ENCODE results near the gene NELFB. TPM values are rescaled to one million over a fixed set of nuclear protein-coding genes. Genes with fewer than 3 reads are reported as not detected.
A peak's percentile ranks its signal among the peaks of the same experiment; 100 is the strongest.

NELFB gene
- total and polyA plus RNA-seq, 4 donors: 30.4 to 56.2 (median 44.2) TPM

- Histone ChIP-seq H3K9me3 (ENCODE audit: control insufficient read depth in 4 of 4, insufficient read depth in 3 of 4, low read length in 3 of 4) (peaks cover 0 to 6% (median 0%) of the 10 kb centered on the region in 4 donors), H3K27me3 (ENCODE audit: control insufficient read depth in 3 of 3, insufficient read depth in 3 of 3, low read length in 2 of 3) (peaks cover 0 to 32% (median 5%) of the 10 kb centered on the region in 3 donors), H3K27ac (ENCODE audit: low read depth in 1 of 2, low read length in 1 of 2) (peak overlapping the region; percentile 73 to 88), H3K4me3 (peak overlapping the region; percentile 55), H3K36me3 (ENCODE audit: control insufficient read depth in 4 of 4, insufficient read depth in 4 of 4, low read length in 4 of 4) (no peaks in the 10 kb centered on the region), H3K9ac (ENCODE audit: insufficient read depth in 1 of 2, low read length in 2 of 2) (no peak overlapping the region), H3K4me1 (ENCODE audit: control insufficient read depth in 5 of 5, insufficient read depth in 5 of 5, low read length in 5 of 5) (peaks cover 0 to 38% (median 14%) of the 10 kb centered on the region in 5 donors)
- ATAC-seq (ENCODE audit: insufficient read depth, low FRiP score) (no peak), DNase-seq (peak; percentile 60 to 74 (median 64))
- WGBS, 2 donors: 43 to 54% methylated on average over 24 of the region's 24 CpGs
- TF ChIP-seq CTCF (IDR thresholded peaks at IDR 0.05; ENCODE audit: control extremely low read depth, extremely low read depth): no peak
These were observed 41.8 kb downstream of the NELFB start for GRCh38 chr9:137296670-137297664.

- no peak overlapping the region for H3K9ac ChIP-seq (ENCODE audit: insufficient read depth in 1 of 2, low read length in 2 of 2)
These were observed 42.8 kb downstream of the NELFB start for GRCh38 chr9:137297966-137298365.

GRCh38 chr9:137298401-137299202, 43.5 kb downstream of the NELFB start:
- Histone ChIP-seq H3K9ac (ENCODE audit: insufficient read depth in 1 of 2, low read length in 2 of 2) (no peak overlapping the region), H3K4me1 (ENCODE audit: control insufficient read depth in 5 of 5, insufficient read depth in 5 of 5, low read length in 5 of 5) (peaks cover 0 to 47% (median 20%) of the 10 kb centered on the region in 5 donors), H3K36me3 (ENCODE audit: control insufficient read depth in 4 of 4, insufficient read depth in 4 of 4, low read length in 4 of 4) (no peaks in the 10 kb centered on the region), H3K9me3 (ENCODE audit: control insufficient read depth in 4 of 4, insufficient read depth in 3 of 4, low read length in 3 of 4) (peaks cover 0 to 6% (median 0%) of the 10 kb centered on the region in 4 donors), H3K4me3 (peak overlapping the region; percentile 12), H3K27ac (ENCODE audit: low read depth in 1 of 2, low read length in 1 of 2) (peak overlapping the region; percentile 21 to 74), H3K27me3 (ENCODE audit: control insufficient read depth in 3 of 3, insufficient read depth in 3 of 3, low read length in 2 of 3) (peaks cover 0 to 27% (median 5%) of the 10 kb centered on the region in 3 donors)
- no peak for TF ChIP-seq CTCF (IDR thresholded peaks at IDR 0.05; ENCODE audit: control extremely low read depth, extremely low read depth)
- DNase-seq (peak in 1 of 3 donors; percentile 15), ATAC-seq (ENCODE audit: insufficient read depth, low FRiP score) (no peak)
- WGBS, 2 donors: 60 to 74% methylated on average over 24 of the region's 24 CpGs

More at GRCh38 chr9:137297966-137298365, 42.8 kb downstream of the NELFB start:
- ATAC-seq (ENCODE audit: insufficient read depth, low FRiP score): no peak
- Histone ChIP-seq H3K36me3 (ENCODE audit: control insufficient read depth in 4 of 4, insufficient read depth in 4 of 4, low read length in 4 of 4) (no peaks in the 10 kb centered on the region), H3K27ac (ENCODE audit: low read depth in 1 of 2, low read length in 1 of 2) (peak overlapping the region in 1 of 2 donors; percentile 74), H3K4me3 (no peak overlapping the region), H3K4me1 (ENCODE audit: control insufficient read depth in 5 of 5, insufficient read depth in 5 of 5, low read length in 5 of 5) (peaks cover 0 to 43% (median 19%) of the 10 kb centered on the region in 5 donors), H3K9me3 (ENCODE audit: control insufficient read depth in 4 of 4, insufficient read depth in 3 of 4, low read length in 3 of 4) (peaks cover 0 to 6% (median 0%) of the 10 kb centered on the region in 4 donors), H3K27me3 (ENCODE audit: control insufficient read depth in 3 of 3, insufficient read depth in 3 of 3, low read length in 2 of 3) (peaks cover 0 to 32% (median 5%) of the 10 kb centered on the region in 3 donors)
- DNase-seq: peak in 1 of 3 donors; percentile 9
- no peak for TF ChIP-seq CTCF (IDR thresholded peaks at IDR 0.05; ENCODE audit: control extremely low read depth, extremely low read depth)
- WGBS, 2 donors: 53 to 74% methylated on average over 7 of the region's 7 CpGs
